HG03280 (cell line): Measurements from ENCODE around the gene P2RY12.
"Not testable (repeated sequence)": the region's sequence is repeated elsewhere in the genome, so short reads cannot be mapped to it uniquely, and the experiment has no call there.

Source experiments
- ATAC-seq: cut with Tn5 transposase; IDR thresholded peaks from one replicate; pipeline ENCODE4 v1.9.1; 2021; ENCODE audit warnings: mild to moderate bottlenecking, moderate library complexity; ENCODE audit not compliant: unreplicated experiment

Gene P2RY12

DNA sequence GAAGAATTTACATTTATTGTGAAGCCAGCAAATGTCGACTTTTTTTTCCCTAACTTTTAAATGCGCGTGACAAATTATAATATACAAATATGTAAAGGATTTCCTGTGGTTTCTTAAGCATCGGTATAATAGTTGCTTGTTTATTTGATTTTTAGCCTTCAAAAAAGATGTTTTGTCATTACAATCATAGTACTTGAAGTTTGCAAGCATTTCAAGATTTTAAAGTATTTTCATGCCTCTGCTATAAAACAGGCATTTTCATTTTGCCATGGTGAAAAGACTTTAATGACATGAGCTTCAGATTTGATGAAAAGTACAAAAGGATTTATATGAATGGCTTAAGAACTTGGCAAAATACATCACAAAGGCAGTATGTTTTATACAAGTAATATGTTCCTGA, 9.4 kb upstream of the P2RY12 start:
- no peak for ATAC-seq

DNA sequence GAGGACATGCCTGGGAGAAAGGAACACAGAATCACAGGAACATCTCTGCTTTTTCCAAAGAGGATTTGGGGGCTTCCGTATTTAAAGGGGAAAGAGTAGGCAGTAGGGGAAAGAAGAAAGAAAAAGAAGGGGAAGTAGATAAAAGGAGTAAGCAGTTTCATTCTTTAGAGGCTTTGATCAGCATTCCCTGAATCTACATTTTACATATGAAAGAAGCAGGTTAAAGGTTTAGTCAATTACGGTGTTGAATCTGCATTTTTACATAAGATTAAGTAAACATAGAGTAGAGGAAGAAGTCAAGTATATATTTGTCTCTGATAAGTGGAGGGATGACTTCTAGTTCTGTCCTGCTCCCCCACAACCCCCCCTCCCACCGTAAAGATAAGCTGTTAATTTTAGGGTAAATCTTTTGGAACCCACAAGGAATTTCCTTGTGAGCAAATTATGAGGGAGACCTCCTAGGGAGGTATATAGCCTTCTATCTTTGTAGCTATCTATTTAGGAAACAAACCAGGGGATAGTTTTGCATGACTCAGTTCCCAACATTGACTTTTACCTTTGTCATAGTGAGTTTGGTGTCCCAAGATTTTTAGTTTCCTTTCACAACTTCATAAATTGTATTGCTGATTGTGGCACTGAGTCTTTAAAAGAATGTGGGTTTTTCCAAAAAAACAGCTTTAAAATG, 8.7 kb upstream of the P2RY12 start:
- ATAC-seq: no peak

DNA sequence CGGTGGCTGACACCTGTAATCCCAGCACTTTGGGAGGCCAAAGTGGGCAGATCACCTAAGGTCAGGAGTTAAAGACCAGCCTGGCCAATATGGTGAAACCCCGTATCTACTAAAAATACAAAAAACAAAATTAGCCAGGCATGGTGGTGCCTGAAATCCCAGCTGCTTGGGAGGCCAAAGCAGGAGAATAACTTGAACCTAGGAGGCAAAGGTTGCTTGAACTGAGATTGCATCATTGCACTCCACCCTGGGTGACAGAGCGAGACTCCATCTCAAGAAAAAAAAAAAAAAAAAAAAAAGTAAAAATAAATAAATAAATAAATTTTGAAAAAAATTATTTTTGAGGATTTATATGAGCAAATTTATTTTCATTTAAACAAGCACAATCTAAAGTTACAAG, 7.6 kb upstream of the P2RY12 start:
- not testable (repeated sequence) for ATAC-seq

DNA sequence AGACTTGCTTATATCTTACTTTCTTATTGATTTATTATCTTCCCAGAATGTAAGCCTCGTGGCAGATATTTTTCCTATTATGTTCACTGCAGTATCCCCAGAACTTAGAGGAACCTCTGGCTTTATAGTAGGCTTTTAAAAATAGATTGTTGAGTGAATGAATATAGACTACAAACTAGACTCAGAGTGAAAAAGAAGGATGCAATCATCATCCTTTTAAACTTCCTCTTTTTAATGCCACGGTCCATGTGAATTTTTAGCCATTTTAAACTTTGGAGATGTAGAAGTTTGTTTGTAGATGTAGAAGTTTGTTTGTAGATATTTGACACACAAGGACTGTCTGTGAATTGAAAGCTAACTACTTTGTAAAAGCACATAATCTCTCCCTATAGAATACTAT, 7.2 kb upstream of the P2RY12 start:
- ATAC-seq: no peak

DNA sequence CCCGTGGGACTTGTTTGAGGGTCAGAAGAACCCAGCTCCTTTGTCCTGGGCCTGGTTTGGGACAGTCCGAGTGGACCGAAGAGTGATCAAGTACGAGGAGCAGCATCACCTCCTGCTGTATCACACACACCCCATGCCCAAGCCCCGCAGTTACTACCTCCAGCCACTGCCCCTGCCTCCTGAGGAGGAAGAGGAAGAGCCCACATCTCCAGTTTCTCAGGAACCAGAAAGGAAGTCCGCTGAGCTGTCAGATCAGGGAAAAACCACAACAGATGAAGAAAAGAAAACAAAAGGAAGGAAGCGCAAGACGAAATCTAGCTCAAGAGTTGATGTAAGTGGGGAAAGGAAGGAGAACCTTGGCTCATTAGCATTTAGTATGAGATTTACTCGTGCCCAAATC, 3.3 kb upstream of the P2RY12 start:
- no peak for ATAC-seq

DNA sequence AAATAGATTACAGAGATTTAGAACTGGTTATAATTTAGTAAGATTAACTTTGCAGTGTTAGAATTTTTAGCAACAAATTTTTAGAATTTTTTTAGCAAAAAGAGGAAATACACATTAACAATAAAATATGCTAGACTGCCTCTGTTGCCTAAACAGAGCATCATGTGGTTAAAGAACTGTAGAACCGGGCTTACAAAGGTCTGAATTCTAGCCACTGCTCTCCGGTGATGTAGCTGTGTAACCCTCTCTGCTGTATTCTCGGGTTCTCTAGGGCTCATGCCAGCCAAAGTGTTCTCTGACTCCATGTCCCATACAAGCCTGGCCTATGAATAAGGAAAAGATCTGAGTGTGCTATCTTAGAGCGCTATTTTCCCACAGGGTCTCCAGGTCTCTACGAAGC, 2.9 kb upstream of the P2RY12 start:
- ATAC-seq: no peak

DNA sequence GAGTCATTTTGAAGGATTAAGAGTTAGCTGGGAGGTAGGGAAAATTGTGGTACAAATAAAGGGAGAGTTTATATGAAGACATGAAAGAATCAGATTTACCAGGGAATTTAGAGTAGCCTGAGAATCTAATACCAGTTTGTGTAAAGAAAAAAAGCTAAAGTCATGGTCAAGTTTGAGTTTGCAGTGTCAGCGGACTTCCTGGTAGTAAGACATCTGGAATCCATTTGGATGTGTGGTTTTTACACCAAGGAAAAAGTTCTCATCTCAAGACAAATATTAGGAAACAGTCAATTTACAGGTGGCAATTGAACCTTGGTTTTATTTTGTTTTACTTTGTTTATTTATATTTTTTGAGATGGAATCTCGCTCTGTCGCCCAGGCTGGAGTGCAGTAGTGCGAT, 1.5 kb upstream of the P2RY12 start:
- no peak for ATAC-seq

DNA sequence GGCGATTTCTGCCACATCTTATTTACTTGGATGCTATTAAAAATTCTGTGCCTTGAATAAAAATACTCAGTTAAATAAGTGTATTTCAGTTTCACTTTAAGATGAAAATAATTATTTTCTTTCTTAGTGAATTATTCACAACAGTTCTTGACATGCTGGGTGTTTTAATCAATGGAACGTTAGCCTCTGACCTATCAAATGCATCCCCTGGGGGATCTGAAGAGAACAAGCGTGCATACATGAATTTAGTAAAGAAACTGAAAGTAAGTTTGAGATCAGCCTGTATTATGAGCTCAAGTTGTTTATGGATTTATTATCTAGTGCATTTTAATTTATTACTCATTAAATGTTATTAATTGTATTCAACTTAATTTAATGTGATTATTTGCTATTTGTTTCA, 597 bp downstream of the P2RY12 start:
- ATAC-seq: no peak

DNA sequence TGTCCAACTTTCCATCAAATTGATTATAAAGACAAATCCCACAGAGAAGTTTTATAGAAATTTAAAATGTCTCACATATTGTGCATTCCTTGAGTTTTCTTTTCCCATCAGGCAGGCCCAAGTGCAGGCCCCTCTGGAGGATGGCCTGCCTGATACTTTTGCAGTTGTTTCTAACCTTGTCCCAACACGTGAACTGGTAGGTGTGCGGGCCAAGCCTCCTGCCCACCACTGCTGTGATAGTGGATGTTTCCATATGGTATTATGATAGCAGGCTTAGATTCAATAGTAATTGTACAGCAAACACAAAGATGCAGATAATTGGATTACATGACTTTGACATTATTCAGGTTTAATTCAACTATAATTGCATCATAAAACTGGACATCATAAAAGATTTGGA, 1.4 kb downstream of the P2RY12 start:
- no peak for ATAC-seq

DNA sequence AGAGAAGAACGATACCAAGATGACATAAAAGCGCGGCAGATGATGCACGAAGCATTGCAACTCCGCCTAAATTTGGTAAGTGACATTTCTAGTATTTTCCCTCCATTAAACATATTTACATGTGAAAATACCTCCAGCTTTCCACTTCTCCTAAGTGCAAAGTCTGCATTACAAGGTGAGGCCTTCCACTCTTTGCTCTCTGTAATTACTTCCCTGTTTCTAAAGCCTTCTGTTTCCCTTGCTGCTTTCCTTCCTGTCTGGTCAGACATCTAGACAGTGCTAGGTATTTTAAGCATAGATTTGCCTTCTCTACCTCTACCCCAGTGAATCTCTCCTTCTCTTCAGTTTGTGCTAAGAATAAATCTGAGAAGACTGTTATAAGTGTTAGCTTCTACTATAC, 1.9 kb downstream of the P2RY12 start:
- no peak for ATAC-seq

DNA sequence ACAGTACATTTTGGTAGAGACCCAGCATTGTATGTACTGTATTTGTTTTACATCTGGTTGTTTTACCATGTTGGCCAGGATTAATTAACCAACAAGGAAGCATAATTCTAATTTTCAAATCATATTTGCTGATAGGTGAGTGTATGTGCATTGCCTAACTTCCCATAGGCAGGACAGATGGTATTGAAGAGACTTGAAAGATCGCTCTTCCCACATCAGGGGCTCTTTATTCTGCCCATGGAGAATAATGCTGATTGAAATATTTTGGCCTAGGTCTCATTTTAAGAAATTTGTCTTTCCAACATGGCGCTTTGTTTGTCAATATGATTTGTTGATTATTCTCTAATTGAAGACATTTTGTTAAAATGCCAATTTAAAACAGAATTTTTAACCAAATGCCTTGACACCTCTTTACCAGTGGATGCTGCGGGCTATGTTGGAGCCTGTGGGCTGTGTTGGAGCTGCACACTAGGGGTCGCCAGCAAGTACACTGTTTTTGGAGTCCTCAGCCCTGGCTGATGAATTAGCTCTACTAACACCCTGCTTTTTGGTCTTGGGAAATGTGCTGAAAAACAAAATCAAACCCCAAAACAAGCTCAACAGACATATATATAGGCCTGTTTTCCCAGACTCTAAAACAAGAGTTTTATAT, 5.3 kb downstream of the P2RY12 start:
- no peak for ATAC-seq

DNA sequence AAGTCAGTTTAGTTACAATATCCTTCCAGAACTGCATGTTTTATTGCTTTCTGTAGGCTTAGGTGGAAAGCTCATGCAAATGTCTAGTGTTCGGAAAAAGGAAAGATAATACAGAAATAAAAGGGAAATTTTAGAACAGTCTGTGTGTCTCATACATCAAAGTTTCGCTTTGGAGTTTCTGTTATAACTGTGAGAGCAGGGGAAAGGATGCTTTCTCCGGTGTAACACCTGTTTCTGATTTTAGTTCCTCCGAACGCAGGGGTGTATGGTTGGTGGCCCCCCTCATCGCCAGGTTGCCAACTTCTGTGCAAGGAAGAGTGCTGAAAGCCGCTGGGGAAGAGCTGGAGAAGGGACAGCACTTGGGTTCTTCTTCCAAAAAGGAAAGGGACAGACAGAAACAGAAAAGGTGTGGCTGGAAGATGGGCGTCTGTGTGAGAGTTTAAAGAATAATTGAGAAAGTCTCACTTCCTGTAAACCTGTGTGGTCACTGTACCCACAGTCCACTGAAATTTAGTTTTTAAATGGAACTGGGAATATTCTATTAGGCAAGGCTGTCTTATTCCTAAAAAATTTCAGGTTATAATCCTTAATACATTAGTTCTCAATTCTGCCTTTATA, 6.7 kb downstream of the P2RY12 start:
- peak; percentile 46 for ATAC-seq

DNA sequence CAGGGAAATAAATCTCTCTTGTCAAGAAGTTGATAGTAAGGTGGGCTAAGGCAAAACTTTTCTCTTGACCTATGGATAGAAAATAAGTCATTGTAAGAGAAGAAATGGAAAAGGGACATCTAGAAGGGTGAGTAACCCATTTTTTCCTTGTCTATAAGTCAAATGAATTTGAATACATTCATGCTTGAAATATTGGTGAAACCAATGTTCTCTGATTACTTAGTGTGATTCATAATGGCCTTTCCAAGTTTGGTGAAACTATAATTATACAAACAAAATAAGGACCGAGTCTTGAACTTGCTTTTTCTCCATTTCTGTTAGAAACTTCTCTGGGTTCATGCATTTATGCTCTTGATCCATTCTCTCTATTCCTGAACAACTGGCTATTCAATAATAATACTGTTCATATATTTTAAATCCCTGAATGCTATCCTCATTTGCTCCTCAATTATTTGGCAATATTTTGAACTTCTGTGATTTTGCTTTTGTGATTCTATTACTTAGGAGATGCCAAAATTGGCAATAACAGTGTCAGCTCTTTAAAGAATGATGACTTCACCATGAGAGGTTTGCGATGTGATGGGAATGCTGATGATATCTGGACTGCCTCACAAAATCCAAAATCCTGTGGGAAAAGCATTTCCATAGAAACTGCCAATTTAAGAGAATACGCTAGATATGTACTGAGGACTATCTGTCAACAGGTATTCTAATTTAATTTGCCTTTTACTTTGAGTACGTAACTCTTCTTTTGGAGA, 12.3 kb downstream of the P2RY12 start:
- ATAC-seq: no peak

DNA sequence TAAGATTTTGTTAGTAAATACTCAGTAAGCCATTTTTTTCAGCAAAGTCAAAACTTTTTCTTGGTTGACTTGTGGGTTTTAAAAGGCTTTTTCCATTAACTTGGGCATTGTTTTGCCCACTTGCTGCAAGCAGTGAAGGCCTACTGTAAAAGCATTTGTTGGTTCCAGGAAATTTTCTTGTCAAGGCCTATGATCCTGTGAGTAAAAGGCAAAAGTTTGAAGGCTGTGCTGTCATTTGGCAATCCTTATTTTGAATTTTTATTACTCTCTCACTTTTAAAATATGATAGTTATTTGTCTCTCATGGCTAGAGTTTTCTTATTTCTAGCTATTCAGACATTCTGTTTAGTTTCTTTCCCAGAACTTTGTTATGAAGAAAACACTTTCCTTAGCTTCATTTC, 13.0 kb downstream of the P2RY12 start:
- ATAC-seq: no peak

DNA sequence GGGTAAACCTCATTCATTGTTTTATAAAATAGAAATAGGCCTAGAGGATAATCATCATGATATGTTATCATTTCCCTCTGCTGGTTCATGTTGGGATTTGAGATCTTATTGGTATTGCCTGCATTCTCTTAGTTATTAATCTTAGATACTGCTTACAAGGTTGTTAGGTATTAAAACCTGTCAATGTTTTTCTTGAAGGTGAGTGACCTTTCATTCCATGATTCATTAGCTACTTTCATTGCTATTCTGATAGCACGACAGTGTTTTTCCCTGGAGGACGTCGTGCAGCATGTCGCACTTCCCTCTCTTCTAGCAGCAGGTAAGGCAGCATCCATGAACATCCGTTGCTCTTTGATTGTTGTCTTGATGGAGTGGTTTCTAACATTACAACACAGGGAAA, 17.1 kb downstream of the P2RY12 start:
- ATAC-seq: no peak

DNA sequence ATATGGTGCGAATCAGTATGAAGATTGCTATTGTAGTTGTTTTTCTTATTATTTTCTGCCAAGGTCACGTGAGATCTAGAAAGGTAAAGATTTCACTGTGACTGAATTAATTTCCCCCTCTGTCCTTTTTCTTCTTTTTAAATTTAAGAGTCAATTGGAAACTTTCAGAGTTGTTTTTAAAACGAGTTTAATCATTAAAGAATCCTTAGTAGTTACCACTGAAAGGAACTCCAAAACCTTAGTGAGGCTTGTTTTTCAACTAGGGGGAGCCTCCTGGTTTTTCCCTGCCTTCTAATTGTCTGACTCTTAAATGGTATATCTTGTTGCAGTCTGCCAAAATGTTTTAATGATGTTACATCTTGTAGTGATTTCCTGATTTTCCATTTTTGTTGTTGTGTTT, 17.6 kb downstream of the P2RY12 start:
- ATAC-seq: no peak

DNA sequence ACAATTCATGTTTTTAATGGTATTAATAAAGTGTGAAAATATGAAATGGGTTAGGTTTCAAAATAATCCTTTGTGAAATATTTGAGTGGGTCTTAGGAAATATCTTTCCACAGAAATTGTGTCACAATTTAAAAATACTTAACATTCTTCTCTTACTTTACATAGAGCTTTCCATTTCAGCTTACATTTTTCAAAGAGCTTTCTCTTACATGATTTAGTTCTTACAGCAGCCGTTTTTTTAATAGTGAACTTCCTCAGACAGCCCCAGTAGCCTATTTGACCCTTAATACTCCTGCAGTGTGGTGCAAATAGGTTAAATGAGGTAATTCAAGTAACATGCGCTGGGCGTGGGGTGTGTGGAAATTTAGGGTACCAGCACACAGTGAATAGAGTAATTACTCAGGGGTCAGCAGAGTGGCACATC, 21.8 kb downstream of the P2RY12 start:
- no peak for ATAC-seq

DNA sequence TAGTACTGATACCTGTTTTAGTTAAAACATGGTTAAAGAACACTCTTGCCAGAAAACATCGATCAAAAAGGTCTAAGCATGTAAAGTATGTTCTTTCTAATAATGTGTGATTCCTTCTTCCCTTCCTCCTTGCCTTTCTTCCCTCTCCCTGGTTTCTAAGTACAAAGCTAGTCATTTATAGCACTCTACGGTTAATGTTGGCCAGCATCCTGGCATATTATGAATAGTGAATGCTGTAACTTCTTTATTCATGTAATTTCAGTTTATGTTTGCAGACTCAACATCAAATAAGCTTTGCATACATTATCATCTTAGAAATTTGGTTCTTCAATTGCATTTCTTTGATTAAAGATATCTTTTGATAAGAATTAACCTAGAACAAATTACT, 27.1 kb downstream of the P2RY12 start:
- ATAC-seq: no peak

DNA sequence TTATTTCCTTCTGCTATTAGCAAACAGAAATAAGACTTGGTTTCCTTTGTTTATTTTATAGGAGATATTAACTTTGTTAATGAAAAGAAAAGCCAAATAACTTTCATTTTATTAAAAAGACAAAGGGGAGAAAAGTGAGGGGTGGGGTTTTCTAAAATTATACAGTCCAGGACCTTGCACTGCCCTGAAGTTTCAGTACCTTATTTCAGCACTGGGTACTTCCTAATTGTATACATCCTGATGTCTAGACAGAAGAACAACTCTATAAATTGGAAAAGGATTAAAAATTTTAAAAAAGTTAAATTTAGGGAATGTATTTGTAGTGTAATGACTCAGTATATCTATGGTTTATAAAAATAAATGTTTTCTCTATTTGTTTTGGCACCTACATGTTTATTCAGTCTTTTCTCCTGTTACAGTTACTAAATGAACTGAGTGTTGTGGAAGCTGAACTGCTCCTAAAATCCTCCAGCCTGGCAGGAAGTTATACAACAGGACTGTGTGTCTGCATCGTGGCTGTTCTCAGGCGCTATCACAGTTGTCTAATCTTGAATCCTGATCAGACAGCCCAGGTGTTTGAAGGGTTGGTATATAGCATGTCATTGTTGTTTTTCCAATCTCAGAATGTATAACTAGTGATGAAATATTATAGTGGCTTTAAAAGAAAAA, 27.6 kb downstream of the P2RY12 start:
- ATAC-seq: no peak

DNA sequence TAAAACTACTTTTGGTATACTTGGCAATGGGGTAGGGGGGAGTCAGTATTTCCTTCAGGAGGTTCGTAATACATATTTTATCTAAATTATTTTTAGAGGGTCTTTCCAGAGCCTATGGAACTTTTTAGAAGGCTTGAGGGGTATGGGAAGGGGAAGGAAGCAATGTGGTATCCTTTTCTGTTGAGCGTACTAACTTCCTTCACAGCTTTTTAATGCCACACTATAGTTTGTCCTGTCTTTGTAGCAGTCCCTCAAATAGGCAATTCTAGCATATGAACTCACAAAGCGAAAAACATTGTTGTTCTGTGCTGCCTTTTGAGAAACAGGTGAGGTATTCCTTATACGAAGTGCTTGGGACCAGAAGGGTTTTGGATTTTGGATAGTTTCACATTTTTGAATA, 32.9 kb downstream of the P2RY12 start:
- peak; percentile 21 for ATAC-seq

DNA sequence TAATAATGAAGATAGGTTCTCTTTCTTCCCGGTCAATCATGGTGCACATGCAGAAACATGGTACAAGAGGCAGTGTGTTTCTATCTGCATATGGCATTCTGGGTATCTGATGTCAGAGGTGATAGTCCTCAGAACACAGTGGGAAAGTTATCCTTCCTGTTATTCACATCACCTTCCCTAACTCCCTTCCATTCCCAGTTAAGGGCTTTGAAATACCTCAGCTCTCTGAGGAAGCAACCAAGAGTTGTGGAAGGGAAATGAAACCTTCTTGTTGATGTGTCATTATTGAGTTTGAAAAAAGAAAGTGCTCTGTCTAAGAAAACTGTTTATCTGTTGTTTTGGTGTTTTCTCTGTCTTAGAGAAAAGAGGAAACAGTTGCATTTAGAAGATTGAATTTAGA, 33.3 kb downstream of the P2RY12 start:
- ATAC-seq: peak; percentile 77
